Stimulated activated memory B cell treated with anti-CD40 and anti-IgM and Interleukin-4, amounts not matched to agents 10 μg/mL and 1 μg/mL and 100 μg/mL, for 72 hours (primary cell): ENCODE results near the gene FAU.

Experiments
- ATAC-seq: fragments of 150-1000 bp; cut with Tn5 transposase; 2 replicates; pipeline ENCODE4 v1.10.0; 2021
- H3K27ac Mint-ChIP-seq: one replicate; pipeline ENCODE4 v1.8.0; 2022; ENCODE audit warnings: mild to moderate bottlenecking, mixed read lengths
- H3K27me3 Mint-ChIP-seq: one replicate; pipeline ENCODE4 v1.8.0; 2022; ENCODE audit warnings: mixed read lengths
- H3K36me3 Mint-ChIP-seq: one replicate; pipeline ENCODE4 v1.8.0; 2022; ENCODE audit warnings: mixed read lengths
- H3K4me1 Mint-ChIP-seq: one replicate; pipeline ENCODE4 v1.8.0; 2022; ENCODE audit warnings: mixed read lengths
- H3K4me3 Mint-ChIP-seq: one replicate; pipeline ENCODE4 v1.8.0; 2022; ENCODE audit warnings: mild to moderate bottlenecking, moderate library complexity, mixed read lengths
- H3K9me3 Mint-ChIP-seq: one replicate; pipeline ENCODE4 v1.8.0; 2022; ENCODE audit warnings: mixed read lengths

The FAU gene

GRCh38 chr11:65087827-65088226, 34.1 kb downstream of the FAU start:
- H3K27ac Mint-ChIP-seq, result no peak overlapping the region
- peaks cover 36% of the 10 kb centered on the region for H3K4me1 Mint-ChIP-seq
- H3K27me3 Mint-ChIP-seq, result no peaks in the 10 kb centered on the region
- no peak for ATAC-seq
- peaks cover 34% of the 10 kb centered on the region for H3K36me3 Mint-ChIP-seq
- no peaks in the 10 kb centered on the region for H3K9me3 Mint-ChIP-seq
- no peak overlapping the region for H3K4me3 Mint-ChIP-seq

GRCh38 chr11:65087216-65087615, 34.7 kb downstream of the FAU start:
- H3K4me3 Mint-ChIP-seq, result no peak overlapping the region
- H3K27me3 Mint-ChIP-seq, result no peaks in the 10 kb centered on the region
- no peak overlapping the region for H3K27ac Mint-ChIP-seq
- no peak for ATAC-seq
- H3K4me1 Mint-ChIP-seq, result peaks cover 32% of the 10 kb centered on the region
- H3K9me3 Mint-ChIP-seq, result no peaks in the 10 kb centered on the region
- H3K36me3 Mint-ChIP-seq, result peaks cover 34% of the 10 kb centered on the region

GRCh38 chr11:65086809-65087208, 35.1 kb downstream of the FAU start:
- ATAC-seq, result no peak
- Mint-ChIP-seq H3K27ac (no peak overlapping the region), H3K4me3 (no peak overlapping the region), H3K9me3 (no peaks in the 10 kb centered on the region), H3K4me1 (peaks cover 32% of the 10 kb centered on the region), H3K27me3 (no peaks in the 10 kb centered on the region), H3K36me3 (peaks cover 34% of the 10 kb centered on the region)

- H3K27ac Mint-ChIP-seq, result no peak overlapping the region
- H3K4me3 Mint-ChIP-seq, result peak overlapping the region; percentile 97
- H3K27me3 Mint-ChIP-seq, result no peaks in the 10 kb centered on the region
- H3K4me1 Mint-ChIP-seq, result peaks cover 38% of the 10 kb centered on the region
- H3K36me3 Mint-ChIP-seq, result peaks cover 34% of the 10 kb centered on the region
- no peak for ATAC-seq
- H3K9me3 Mint-ChIP-seq, result no peaks in the 10 kb centered on the region
Measured at GRCh38 chr11:65085446-65085845, 36.5 kb downstream of the FAU start.

- Mint-ChIP-seq H3K27me3 (no peaks in the 10 kb centered on the region), H3K9me3 (no peaks in the 10 kb centered on the region), H3K4me3 (peak overlapping the region; percentile 97), H3K27ac (peak overlapping the region; percentile 96), H3K4me1 (peaks cover 38% of the 10 kb centered on the region), H3K36me3 (peaks cover 34% of the 10 kb centered on the region)
- ATAC-seq, result peak; percentile 1
Measured at GRCh38 chr11:65084598-65085375, 37.1 kb downstream of the FAU start.

GRCh38 chr11:65083834-65084597, 37.9 kb downstream of the FAU start, which contains the start of the genes CDCA5 and ZFPL1:
TSS of gene CDCA5 (minus strand) at chr11:65084040. CDS start at chr11:65083978, 62 bp downstream.
TSS of gene ZFPL1 (plus strand) at chr11:65084222. CDS start at chr11:65084699, 477 bp downstream.
- Mint-ChIP-seq H3K9me3 (no peaks in the 10 kb centered on the region), H3K27me3 (no peaks in the 10 kb centered on the region), H3K4me3 (peak within 1 kb of the TSS; percentile 97), H3K27ac (peak within 1 kb of the TSS; percentile 96), H3K4me1 (peaks cover 42% of the 10 kb centered on the region), H3K36me3 (peaks cover 26% of the 10 kb centered on the region)
- ATAC-seq, result peak; percentile 95

- H3K4me3 Mint-ChIP-seq, result peak overlapping the region; percentile 97
- H3K27ac Mint-ChIP-seq, result peak overlapping the region; percentile 96
- no peak for ATAC-seq
- peaks cover 50% of the 10 kb centered on the region for H3K4me1 Mint-ChIP-seq
- H3K36me3 Mint-ChIP-seq, result peaks cover 19% of the 10 kb centered on the region
- H3K27me3 Mint-ChIP-seq, result no peaks in the 10 kb centered on the region
- H3K9me3 Mint-ChIP-seq, result no peaks in the 10 kb centered on the region
Measured at GRCh38 chr11:65083134-65083833, 38.6 kb downstream of the FAU start.

- Mint-ChIP-seq H3K9me3 (no peaks in the 10 kb centered on the region), H3K4me1 (peaks cover 38% of the 10 kb centered on the region), H3K27ac (peak overlapping the region; percentile 69), H3K36me3 (no peaks in the 10 kb centered on the region), H3K4me3 (peak overlapping the region; percentile 2), H3K27me3 (no peaks in the 10 kb centered on the region)
- ATAC-seq, result no peak
Measured at GRCh38 chr11:65078786-65079342, 43.1 kb downstream of the FAU start.

GRCh38 chr11:65078151-65078550, 43.8 kb downstream of the FAU start:
- Mint-ChIP-seq H3K4me3 (no peak overlapping the region), H3K4me1 (peaks cover 30% of the 10 kb centered on the region), H3K27me3 (no peaks in the 10 kb centered on the region), H3K27ac (peak overlapping the region; percentile 69), H3K36me3 (no peaks in the 10 kb centered on the region), H3K9me3 (no peaks in the 10 kb centered on the region)
- peak; percentile 79 for ATAC-seq

GRCh38 chr11:65077451-65077850, 44.5 kb downstream of the FAU start:
- Mint-ChIP-seq H3K27me3 (no peaks in the 10 kb centered on the region), H3K4me3 (no peak overlapping the region), H3K36me3 (no peaks in the 10 kb centered on the region), H3K27ac (peak overlapping the region; percentile 69), H3K4me1 (peaks cover 27% of the 10 kb centered on the region), H3K9me3 (no peaks in the 10 kb centered on the region)
- ATAC-seq, result no peak

GRCh38 chr11:65072631-65072966, 49.3 kb downstream of the FAU start:
- no peak for ATAC-seq
- no peaks in the 10 kb centered on the region for H3K27me3 Mint-ChIP-seq
- peaks cover 8% of the 10 kb centered on the region for H3K4me1 Mint-ChIP-seq
- no peak overlapping the region for H3K4me3 Mint-ChIP-seq
- H3K36me3 Mint-ChIP-seq, result no peaks in the 10 kb centered on the region
- H3K9me3 Mint-ChIP-seq, result no peaks in the 10 kb centered on the region
- H3K27ac Mint-ChIP-seq, result peak overlapping the region; percentile 76

- H3K27ac Mint-ChIP-seq, result peak overlapping the region; percentile 76
- H3K4me3 Mint-ChIP-seq, result no peak overlapping the region
- ATAC-seq, result peak; percentile 14
- H3K36me3 Mint-ChIP-seq, result no peaks in the 10 kb centered on the region
- H3K9me3 Mint-ChIP-seq, result no peaks in the 10 kb centered on the region
- peaks cover 6% of the 10 kb centered on the region for H3K4me1 Mint-ChIP-seq
- H3K27me3 Mint-ChIP-seq, result no peaks in the 10 kb centered on the region
Measured at GRCh38 chr11:65071907-65072630, 49.9 kb downstream of the FAU start.
